HFF-Myc (cell line): ENCODE data around the gene SIGLEC1.

ENCODE experiments used
- DNase-seq: peaks from one replicate; pipeline ENCODE4 v3.0.0-alpha.2; 2011; ENCODE audit warnings: low read depth; ENCODE audit errors: extremely low read depth
- H3K4me3 ChIP-seq: replicated peaks from 2 replicates; pipeline ENCODE4 v1.5.1; 2011; ENCODE audit warnings: low read depth, mild to moderate bottlenecking, control low read depth, low read length
- CTCF ChIP-seq: IDR thresholded peaks from 2 replicates; pipeline ENCODE4 v1.5.1; 2012; ENCODE audit warnings: mild to moderate bottlenecking, low read depth, low read length, control low read depth; ENCODE audit errors: missing control alignments

The SIGLEC1 gene

GRCh38 chr20:3670511-3670910 lies 41.9 kb downstream of the SIGLEC1 start:
- DNase-seq: no peak

GRCh38 chr20:3669710-3670367 lies 42.6 kb downstream of the SIGLEC1 start:
- TF ChIP-seq CTCF: no peak
- DNase-seq: no peak
- H3K4me3 ChIP-seq: no peak overlapping the region

More at GRCh38 chr20:3670511-3670910, 41.9 kb downstream of the SIGLEC1 start:
- no peak overlapping the region for H3K4me3 ChIP-seq
- no peak for TF ChIP-seq CTCF

DNA sequence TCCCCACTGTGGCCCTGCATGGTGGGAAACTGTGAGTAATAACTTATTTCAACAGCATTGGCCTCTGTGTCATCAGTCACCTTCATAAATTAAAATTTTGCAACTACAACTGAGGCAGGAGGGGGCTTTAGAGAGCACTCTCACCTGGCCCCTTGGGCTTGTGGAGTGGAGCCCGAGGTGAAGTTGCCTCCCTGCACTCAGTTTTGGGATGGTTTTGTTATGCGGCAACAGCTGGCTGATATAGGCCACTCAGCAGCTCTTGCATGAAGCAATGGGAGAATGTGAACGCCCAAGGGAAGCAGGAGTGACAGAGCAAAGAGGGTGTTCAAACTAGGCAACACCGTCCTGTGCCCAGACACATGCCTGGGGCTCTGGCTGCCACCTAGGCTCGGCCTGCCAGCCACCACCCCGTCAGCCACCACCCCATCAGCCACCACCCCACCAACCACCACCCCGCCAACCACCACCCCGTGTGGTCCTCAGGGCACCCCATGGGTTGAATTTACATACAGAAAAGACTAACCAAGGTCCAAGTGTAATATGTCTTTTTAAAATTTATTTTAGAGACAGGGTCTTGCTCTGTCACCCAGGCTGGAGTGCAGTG lies 44.9 kb downstream of the SIGLEC1 start:
- no peak for DNase-seq
- H3K4me3 ChIP-seq: no peak overlapping the region
- no peak for TF ChIP-seq CTCF

DNA sequence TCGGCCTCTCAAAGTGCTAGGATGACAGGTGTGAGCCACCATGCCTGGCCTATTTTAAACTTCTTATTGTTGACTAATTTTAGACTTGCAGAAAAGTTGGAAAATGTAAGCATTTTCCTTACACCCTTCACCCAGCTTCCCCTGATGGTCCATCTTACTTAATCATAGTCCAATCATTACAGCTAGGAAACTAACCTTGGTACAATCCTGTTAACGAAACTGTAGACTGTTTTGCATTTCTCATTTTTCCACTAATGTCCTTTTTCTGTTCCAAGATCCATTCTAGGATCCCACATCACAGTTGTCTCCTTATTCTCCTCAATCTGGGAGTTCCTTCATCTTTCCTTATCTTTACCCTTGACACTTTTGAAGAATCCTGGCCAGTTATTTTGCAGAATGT lies 48.5 kb downstream of the SIGLEC1 start:
- DNase-seq: no peak
- TF ChIP-seq CTCF: no peak
- H3K4me3 ChIP-seq: no peak overlapping the region

- no peak for TF ChIP-seq CTCF
- DNase-seq: no peak
- no peak within 1 kb of the TSS for H3K4me3 ChIP-seq
Observed at GRCh38 chr20:3663031-3663701, 49.2 kb downstream of the SIGLEC1 start, which contains the start of gene GFRA4. Gene GFRA4 (minus strand): TSS chr20:3663399. CDS start chr20:3663399, 0 bp downstream.
